Left renal cortex interstitium (tissue), 4 donors: Measurements from ENCODE around the gene GPR179. TPM values are rescaled to one million over a fixed set of nuclear protein-coding genes. Genes with fewer than 3 reads are reported as not detected.
"Not testable (repeated sequence)": the region's sequence is repeated elsewhere in the genome, so short reads cannot be mapped to it uniquely, and the experiment has no call there.

Experiments used
- DNase-seq, 4 donors: peaks; one replicate each; pipeline ENCODE4 v3.0.0-alpha.2; 2013; ENCODE audit warnings: low read depth in 4 of 4, low spot score in 2 of 4, missing footprints in 1 of 4
- polyA plus RNA-seq, 4 donors: library from polyadenylated mRNA; unstranded; fragments of 120-200 nt; gene quantifications; one replicate each; pipeline ENCODE4 v1.2.1, GENCODE V29; 2013; ENCODE audit not compliant: insufficient read length in 4 of 4

Gene GPR179
- polyA plus RNA-seq, 4 donors: 0.05 to 0.14 (median 0.09) TPM

DNA sequence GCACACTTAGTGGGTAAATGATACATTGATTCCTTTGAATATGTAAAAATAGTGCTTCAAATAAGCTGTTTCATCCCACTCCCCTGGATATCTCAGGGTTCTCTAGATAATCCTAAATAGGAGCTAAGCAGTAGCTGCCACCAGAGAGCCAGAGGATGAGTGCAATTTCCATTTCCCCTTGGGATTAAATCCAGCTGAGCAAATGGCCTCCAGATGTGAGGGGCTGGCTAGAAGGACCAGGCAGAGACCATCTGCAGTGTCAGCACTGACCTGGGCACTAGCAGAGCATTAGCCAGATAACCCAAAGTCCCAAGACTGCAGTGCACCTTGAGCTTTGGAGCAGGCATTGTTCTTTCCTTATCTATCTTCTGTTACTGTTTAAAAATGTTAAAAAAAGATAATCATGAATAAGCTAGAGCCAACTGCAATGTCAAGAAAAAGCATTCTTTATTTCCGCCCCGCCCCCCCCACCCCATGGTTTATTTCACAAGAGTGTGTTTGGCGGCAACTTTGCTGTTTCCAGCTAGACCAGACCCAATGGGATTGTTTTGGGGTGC is 19.5 kb downstream of the GPR179 start:
- DNase-seq: no peak

DNA sequence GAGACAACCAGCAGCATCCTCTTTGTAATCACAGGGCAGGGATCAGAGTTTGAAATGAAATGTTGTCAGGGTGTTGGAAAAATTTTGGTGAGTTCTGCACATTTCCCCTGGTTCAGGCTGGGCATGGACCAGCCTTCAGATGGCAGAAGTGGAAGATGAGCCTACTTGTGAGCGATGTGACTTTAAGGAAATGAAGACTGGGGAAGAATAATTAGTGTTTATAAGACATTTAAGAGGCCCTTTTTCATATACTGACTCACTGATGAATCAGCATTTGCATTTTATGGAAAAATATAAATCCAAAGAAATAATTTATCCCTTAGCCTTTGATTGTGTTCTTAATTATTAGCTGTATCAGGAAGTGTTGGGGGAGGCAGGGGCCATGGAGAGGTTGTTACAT is 20.9 kb downstream of the GPR179 start:
- no peak for DNase-seq

- no peak for DNase-seq
These were observed 21.5 kb downstream of the GPR179 start for GRCh38 chr17:38322156-38322779.

GRCh38 chr17:38320482-38320881 is 23.3 kb downstream of the GPR179 start:
- DNase-seq: no peak

DNA sequence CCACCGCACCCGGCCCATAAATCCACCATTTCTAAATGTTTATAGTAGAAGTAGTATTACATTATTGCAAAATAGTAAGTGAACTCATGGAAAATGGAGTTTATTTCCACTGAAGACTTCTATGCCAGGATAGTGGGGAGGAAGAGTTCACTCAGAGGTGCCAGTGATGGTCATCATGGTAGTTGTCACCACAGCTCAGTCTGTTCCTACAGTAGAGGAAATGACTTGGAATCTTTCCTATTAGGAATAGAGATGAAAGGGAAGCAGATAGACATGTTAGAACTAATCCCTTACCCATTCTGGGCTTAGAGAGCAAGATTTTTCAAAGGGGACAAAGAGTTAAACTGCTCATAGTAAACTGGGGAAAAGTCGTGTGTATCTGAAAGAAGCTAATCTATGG is 26.7 kb downstream of the GPR179 start:
- no peak for DNase-seq

- no peak for DNase-seq
These were observed 28.3 kb downstream of the GPR179 start for GRCh38 chr17:38315497-38315896.

DNA sequence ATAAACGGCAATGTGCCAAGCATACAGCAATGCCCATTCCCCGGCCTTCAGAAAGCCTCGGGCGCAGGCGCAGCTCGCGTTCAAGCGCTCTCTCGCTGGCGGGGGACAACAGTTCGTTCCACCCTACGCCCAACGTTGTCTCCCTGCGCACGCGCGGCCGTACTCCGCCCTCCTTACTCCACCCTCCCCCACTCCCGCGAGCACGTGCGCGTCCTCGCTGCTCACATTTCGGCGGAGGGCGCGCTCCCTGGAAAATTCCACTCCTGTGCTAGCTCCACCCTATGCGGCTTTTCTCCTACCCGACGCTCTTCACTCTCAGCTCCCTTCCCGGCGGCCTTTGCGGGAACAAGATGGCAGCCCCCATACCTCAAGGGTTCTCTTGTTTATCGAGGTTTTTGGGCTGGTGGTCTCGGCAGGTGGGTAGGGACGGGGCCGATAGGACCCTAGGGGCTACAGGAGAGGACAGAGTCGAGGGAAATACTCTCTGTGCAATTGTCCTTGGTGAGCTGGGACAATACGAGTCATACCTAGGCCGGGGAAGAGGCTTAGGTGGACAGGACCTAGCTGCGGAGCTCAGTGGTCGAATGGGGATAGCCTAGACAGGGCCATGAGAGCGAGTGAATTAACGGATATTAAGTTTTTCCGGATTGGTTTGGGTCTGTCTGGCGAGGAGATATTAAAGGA is 46.8 kb downstream of the GPR179 start, which contains the start of gene MRPL45:
TSS of gene MRPL45 (plus strand) at position 335 of the 684 bp plus-strand sequence. CDS start at position 351, 16 bp downstream.
- DNase-seq: peak; percentile 82 to 95 (median 92)

GRCh38 chr17:38295602-38296365 is 48.0 kb downstream of the GPR179 start:
- DNase-seq: not testable (repeated sequence)

DNA sequence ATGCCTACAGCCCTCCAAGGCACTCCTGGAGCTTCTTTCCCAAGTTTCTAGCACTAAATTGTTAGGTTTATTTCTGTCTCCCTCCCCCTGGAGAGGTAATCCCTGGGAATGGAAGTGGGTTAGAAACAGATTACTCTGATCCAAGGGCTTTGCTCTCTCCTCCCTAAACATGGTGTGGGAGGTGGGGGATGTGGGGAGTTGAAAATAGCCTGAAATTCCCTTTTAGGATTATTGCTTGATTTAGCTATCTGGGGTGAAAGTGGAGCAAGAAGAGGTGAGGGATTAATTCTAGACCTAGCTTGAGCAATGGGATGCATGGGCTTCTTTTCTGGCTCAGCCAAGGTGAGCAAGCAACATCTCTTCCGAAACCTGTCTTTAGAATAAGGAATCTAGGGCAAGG is 54.0 kb downstream of the GPR179 start:
- not testable (repeated sequence) for DNase-seq

- DNase-seq: not testable (repeated sequence)
These were observed 55.4 kb downstream of the GPR179 start for GRCh38 chr17:38288217-38288827.

DNA sequence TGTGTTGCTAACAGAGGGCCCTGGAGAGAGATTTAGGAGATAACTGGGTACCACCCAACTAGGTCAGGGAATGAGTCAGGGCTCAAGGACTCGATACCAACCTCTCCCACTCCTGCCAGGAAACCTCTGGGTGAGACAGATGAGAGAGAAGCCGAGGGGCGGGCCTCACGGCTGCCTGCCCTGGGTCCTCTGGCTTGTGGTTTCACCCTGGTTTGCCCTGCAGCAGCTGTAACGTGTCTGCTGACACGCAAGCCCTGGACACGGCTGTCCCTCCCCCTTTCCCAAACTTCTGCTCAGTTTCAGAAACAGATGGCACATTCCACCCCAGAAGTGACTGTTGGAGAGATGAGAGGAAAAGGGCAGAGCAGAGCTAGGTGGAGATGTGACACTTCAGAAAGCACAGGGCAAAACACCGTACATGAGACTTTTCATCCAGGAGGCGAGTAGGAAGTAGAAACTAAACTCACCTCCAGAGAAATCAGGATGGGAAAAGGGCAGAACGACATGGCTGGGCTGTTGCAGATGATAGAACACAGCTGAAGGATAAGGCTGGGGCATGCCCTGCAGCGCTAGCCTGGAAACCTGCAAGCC is 57.2 kb downstream of the GPR179 start:
- peak; percentile 18 to 43 (median 28) for DNase-seq

GRCh38 chr17:38285994-38286393 is 57.8 kb downstream of the GPR179 start:
- not testable (repeated sequence) for DNase-seq

Other genes with a start within 250 kb of the GPR179 start
- under 1 TPM in 1 of 4 donors, not detected in 3; 0.16 TPM for gene TBC1D3E, start 216.0 kb downstream of the GPR179 start, polyA plus RNA-seq
- not detected for gene TBC1D3, start 151.4 kb downstream of the GPR179 start, polyA plus RNA-seq
- gene MRPL45, start 46.8 kb downstream of the GPR179 start, polyA plus RNA-seq: 10 to 100 TPM; 57.6 to 68.1 (median 63.6) TPM
- 10 to 100 TPM; 16.0 to 22.7 (median 18.5) TPM for gene SOCS7, start 7.9 kb upstream of the GPR179 start, polyA plus RNA-seq
- gene ARHGAP23, start 84.5 kb upstream of the GPR179 start, polyA plus RNA-seq: 10 to 100 TPM; 54.4 to 70.4 (median 63.1) TPM